GM21528 (cell line): ENCODE measurements around the gene THAP12.

ENCODE experiments used
- ATAC-seq: cut with Tn5 transposase; IDR thresholded peaks from one replicate; pipeline ENCODE4 v1.9.1; 2021; ENCODE audit warnings: mild to moderate bottlenecking, moderate library complexity; ENCODE audit not compliant: unreplicated experiment, low FRiP score

Gene THAP12

GRCh38 chr11:76382209-76382608 is 1.3 kb upstream of the THAP12 start:
- ATAC-seq = no peak

DNA sequence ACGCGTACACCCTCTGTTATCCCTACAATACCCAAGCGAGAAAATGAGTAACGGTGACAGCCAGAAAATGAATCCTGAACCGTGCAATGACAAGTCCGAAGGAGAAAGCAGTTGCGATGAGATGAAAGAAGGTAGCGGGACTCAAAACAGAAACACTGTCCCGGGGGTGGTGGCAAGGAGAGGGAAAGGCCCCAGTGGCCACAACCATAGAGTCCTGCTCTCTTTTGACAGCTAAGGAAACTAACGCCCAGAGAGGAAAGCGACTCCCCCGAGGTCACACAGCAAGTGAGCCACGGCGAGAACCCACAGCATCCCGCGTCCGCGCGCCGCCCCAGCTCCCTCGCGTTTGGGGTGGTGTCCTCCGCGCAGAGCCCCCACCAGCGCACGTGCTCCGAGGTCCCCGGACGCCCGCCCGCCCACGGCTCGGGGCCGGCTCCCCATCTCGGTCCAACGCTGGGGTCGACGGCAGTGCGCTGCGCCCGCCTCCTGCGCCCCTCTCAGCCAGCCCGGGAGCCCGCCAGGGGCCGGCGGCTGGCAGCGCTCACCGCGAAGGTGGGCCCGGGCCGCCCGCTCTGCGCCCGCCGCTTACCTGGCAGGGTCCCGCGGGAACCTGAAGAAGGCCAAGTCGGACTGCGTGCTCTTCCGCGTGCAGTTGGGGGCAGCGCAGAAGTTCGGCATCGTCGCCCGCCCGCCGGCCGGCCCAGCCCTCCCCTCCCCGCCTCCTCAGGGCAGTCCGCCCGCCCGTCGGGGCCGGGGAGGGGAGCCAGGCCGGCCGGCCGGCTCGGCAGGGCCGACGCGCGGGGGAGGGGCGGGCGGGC is 564 bp downstream of the THAP12 start:
- peak; percentile 48 for ATAC-seq

DNA sequence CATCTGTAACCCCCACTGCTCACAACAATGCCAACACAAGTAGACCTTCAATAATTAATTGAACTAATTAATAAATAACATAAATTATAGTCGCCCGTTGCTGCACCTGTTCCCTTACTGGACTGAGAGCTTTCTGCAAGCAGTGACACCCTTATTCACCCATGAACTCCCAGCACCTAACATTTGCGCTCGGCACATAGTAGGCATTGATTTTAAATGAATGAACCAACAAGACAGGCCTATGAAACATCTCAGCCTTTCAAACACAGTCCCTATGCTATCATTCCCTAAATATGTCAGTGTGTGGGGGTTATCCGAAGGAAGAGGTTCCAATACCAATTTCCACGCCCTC is 1.1 kb downstream of the THAP12 start:
- no peak for ATAC-seq

DNA sequence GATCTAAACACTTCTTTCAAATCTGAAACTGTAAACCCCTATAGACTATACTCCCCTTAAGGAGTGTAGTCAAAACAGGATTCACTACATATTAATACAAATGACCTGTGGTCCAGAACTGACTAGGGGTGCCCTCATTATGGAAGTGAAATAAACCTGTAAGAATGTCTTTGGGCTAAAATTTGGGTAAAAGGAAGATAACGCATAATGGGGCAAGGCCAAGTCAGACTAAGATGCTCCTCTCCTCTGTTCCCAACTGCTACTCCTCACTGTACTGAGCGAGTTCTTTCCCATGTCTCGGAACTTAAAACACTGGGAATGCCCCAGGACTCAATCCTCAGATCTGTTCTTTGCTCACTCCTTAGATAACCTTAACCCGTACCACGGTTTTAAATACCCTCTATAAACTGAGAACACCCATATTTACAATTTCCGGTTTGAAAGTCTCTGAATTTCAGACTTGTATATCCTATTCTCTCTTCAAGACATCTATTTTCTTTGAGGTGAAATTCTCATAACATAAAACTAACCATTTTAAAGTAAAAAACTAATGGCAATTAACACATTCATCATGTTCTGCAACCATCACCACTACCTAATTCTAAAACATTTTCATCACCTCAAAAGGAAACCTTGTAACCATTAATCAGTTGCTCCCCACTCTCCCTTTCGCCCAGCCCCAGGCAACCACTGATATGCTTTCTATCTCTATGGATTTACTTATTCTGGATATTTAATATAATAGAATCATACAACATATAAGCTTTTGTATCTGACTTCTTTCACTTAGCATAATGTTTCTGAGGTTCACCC is 4.0 kb downstream of the THAP12 start:
- ATAC-seq = no peak

DNA sequence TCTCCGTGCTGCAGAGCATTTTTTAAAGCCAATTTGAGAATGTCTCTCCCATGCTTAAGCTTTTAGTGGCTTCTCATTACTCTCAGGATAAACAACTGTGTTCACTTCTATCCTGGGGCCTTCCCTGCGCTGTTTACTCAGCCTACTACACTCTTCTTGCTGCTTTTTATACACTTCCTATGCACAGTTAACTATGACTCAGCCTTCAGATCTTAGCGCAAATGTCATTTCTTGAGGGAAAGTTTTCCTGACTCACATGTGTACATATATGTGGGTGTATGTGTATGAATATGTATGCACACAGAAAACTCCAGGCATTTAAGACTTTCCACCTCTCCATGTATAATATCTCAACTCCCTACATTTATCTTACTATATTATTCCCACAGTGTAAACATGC is 9.8 kb downstream of the THAP12 start:
- no peak for ATAC-seq

DNA sequence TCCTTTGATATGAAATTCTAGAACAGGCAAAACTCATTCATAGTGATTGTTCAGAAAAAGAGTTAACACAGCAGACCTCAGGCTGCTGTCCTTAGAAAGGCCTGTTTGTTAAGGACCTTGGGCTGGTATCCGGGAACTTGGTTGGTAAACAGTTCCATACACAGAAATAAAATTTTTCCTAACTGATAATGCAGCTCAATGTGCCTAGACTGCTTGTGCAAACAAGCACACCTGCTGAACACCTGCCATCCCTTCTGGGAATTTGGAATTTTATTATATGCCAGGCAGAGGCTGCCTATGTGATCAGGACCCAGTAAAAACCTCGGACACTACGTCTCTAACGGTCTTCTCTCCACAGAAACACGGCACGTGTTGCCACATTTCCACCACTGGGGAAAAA is 11.5 kb downstream of the THAP12 start:
- ATAC-seq = no peak

- ATAC-seq = no peak
Observed at GRCh38 chr11:76368490-76368889, 12.4 kb downstream of the THAP12 start.

DNA sequence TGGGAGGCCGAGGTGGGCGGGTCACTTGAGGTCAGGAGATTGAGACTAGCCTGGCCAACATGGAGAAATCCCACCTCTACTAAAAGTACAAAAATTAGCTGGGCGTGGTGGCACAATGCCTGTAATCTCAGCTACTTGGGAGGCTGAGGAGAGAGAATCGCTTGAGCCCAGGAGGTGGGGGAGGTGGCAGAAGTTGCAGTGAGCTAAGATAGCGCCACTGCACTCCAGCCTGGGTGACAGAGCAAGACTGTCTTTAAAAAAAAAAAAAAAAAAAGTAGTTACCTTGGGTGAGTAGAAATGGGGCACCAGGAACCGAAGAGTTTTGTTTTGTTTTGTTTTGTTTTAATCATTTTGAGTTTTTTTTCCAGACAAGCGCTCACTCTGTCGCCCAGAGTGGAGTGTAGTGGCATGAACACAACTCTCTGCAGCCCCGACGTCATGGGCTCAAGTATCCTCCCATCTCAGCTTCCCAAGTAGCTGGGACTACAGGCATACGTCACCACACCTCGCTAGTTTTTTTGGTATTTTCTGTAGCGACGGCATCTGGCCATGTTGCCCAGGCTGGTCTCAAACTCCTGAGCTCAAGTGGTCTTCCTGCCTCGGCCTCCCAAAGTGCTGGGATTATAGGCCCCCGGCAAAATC is 15.8 kb downstream of the THAP12 start:
- ATAC-seq = no peak

DNA sequence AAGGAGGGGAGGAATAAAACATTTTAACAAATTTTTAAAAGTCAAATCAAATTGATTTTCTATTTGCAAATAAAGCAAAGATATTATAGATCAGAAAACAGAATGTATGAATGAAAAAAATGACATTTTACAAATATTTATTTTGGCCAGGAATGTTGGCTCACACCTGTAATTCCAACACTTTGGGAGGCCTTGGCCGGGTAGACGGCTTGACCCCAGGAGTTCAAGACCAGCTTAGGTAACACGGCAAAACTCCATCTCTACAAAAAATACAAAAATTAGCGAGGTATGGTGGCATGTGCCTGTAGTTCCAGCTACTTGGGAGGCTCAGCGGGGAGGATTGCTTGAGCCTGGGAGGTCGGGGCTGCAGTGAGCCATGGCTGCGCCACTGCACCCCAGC is 18.2 kb downstream of the THAP12 start:
- ATAC-seq = no peak

GRCh38 chr11:76361776-76362175 is 19.2 kb downstream of the THAP12 start:
- no peak for ATAC-seq

DNA sequence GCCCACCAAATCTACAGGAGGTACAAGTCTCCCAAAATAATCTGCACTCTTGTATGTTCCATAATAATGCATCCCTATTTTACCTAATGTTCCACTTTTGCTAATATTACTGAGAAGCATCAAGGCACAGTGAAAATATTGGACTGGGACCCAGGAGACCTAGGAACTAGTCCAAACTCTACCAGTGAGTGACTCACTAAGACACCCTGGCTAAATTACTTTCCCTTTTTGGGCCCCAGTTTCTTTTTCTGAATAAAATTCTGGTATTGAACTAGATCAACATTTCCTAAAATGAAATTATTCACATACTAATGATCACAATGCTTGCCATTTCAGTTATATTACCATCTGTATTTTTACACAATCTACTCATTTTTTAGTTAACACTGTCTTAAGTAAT is 19.6 kb downstream of the THAP12 start:
- no peak for ATAC-seq

- ATAC-seq = no peak
Observed at GRCh38 chr11:76355172-76355571, 25.8 kb downstream of the THAP12 start.

DNA sequence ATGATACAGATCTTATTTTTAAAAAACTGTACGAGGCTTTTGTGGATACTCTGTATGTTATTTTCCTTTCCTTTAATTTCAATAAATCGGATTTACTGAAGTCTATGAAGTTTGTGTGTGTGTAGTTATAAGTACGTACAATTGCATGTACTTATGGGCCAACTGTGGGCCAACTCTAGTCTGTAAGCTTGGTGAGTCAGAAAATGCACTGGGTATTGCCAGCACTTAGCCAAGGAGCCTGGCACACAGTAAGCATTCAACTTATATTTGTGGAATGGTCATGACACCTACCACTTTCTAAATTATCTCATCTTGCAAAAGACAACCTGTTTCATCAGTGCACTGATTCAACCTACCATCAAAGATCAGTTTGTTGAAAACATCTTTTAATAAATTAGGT is 32.6 kb downstream of the THAP12 start:
- ATAC-seq = no peak

DNA sequence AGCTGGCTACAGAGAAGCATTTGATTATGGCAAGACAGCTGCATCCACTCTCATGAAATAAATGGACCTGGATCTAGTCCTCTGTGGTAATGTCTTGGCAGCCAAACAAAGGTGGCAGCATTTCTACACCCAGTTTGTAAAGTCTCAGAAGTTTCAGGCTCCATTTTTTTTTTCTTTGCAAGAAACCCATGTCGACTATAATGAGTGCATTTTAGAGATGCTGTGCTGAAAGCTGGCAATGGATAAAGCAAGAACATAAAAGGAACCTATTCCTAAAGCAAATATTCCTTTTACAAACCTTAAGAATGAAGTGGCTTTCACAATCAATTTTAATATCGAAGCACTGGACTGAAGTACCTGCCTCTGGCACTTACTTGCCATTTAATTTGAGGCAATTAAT is 33.5 kb downstream of the THAP12 start:
- no peak for ATAC-seq

DNA sequence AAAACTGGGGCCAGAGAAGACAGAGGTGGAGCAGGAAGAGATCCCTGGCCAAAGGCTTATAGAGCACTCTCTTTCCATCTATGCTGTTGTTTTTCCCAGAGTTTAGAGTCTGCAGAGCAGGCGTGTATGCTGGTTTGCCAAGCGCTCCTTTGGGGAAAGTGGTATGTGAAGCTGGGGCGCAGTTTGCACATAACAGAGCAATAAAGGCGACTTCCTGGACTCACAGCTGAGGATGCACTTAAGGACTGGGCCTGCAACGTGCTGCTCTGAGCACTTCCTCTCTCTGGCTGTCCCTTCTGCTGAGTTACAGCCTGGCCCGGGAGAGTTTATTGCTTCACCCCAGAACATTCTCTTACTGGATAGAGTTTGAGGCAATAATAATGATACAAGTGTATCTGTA is 41.7 kb downstream of the THAP12 start:
- no peak for ATAC-seq

- ATAC-seq = no peak
Observed at GRCh38 chr11:76337923-76338322, 43.0 kb downstream of the THAP12 start.

DNA sequence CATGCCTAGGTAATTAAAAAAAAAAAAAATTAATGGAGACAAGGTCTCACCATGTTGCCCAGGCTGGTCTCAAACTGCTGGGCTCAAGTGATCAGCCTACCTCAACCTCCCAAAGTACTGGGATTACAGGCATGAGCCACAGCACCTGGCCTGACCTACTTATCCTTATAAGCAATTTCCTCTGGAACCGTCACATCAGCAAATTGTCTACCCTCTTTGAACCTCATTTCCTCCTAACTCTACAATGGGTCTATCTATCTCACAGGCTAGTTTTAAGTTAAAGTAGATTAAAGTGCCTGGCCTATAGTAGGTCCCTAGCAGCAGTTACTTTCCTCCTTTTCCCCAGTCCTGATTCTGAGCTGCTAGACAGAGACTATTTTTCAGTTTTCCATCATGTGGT is 43.5 kb downstream of the THAP12 start:
- no peak for ATAC-seq

DNA sequence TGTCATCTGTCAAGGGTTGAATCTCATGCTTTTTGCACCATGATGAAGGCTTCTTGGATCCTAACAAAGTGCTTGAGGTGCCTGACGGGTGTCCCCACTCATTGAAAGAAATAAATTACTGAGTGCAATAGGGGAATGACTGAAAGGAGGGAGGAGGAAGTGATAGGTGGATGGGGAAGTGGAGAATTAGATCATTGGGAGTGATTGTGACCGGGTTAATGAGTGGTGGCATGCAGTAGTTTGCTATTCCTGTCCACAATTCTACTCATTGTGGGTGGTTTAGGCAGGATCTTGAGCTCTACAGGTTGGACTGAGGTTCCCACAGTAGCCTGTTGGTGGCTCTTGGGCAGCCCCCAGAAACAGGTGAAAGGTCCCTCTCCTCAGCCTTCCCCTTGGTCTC is 44.3 kb downstream of the THAP12 start:
- ATAC-seq = no peak

- no peak for ATAC-seq
Observed at GRCh38 chr11:76335842-76336241, 45.1 kb downstream of the THAP12 start.

DNA sequence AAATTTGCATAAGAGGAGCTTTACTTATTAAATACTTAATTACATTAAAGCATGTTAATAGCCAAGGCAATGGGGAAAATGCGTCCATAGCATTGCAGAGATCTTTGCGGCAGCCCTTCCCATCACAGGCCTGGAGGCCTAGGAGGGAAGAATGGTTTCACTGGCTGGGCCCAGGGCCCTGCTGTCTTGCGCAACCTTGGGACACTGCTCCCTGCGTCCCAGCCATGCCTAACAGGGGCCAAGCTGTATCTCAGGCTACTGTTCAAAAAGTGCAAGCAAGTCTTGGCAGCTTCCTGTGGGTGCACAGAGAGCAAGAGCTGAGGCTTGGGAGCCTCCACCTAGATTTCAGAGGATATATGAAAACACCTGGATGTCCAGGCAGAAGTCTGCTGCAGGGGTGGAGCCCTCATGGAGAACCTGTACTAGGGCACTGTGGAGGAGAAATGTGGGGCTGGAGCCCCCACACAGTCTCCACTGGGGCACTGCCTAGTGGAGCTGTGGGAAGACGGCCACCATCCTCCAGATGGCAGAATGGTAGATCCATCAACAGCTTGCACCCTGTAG is 46.0 kb downstream of the THAP12 start:
- no peak for ATAC-seq

GRCh38 chr11:76330651-76331050 is 50.3 kb downstream of the THAP12 start:
- no peak for ATAC-seq
